Breast epithelium (tissue), 4 donors: ENCODE measurements around the gene FNDC3A. TPM values are rescaled to one million over a fixed set of nuclear protein-coding genes. Genes with fewer than 3 reads are reported as not detected.

Source experiments
- DNase-seq, 2 donors: peaks; one replicate each; pipeline ENCODE4 v3.0.0-alpha.2; 2019; ENCODE audit warnings: low spot score in 2 of 2
- H3K27ac ChIP-seq, 2 donors: fragments of 200-600 bp; sonication (generic) in 1 of 2; one replicate each; pipeline ENCODE4 v1.5.1; 2016 to 2019; ENCODE audit warnings: mild to moderate bottlenecking in 1 of 2
- H3K27me3 ChIP-seq, 2 donors: fragments of 200-600 bp; sonication (generic) in 1 of 2; one replicate each; pipeline versions ENCODE4 v1.5.1 to v1.6.0; 2017 to 2019; ENCODE audit warnings: control low read depth in 1 of 2, mild to moderate bottlenecking in 1 of 2
- H3K36me3 ChIP-seq: fragments of 200-600 bp; one replicate; pipeline ENCODE4 v1.5.1; 2019
- H3K4me1 ChIP-seq, 2 donors: fragments of 200-600 bp; sonication (generic); one replicate each; pipeline ENCODE4 v1.5.1; 2016 to 2019; ENCODE audit warnings: control low read depth in 1 of 2
- H3K4me3 ChIP-seq, 3 donors: fragments of 200-600 bp; sonication (generic); 1 replicate in 2 of 3; 2 replicates in 1 of 3; pipeline ENCODE4 v1.5.1; 2016 to 2019; ENCODE audit warnings: mild to moderate bottlenecking in 3 of 3, moderate library complexity in 2 of 3
- H3K9me3 ChIP-seq, 2 donors: fragments of 200-600 bp; sonication (generic) in 1 of 2; one replicate each; pipeline ENCODE4 v1.5.1; 2016 to 2019; ENCODE audit warnings: control low read depth in 1 of 2
- CTCF ChIP-seq, 3 donors: fragments of 450-650 bp; IDR thresholded peaks; one replicate each; pipeline ENCODE4 v1.5.1; 2016 to 2017; ENCODE audit warnings: antibody characterized with exemption in 3 of 3, mild to moderate bottlenecking in 3 of 3, moderate library complexity in 3 of 3
- POLR2A ChIP-seq: fragments of 450-650 bp; IDR thresholded peaks from one replicate; pipeline ENCODE4 v1.6.1; 2016; ENCODE audit warnings: antibody characterized with exemption, mild to moderate bottlenecking, moderate library complexity
- POLR2AphosphoS5 ChIP-seq, 3 donors: sonication (generic); formaldehyde crosslinking; IDR thresholded peaks; one replicate each; pipeline ENCODE4 v1.6.1; 2017; ENCODE audit warnings: antibody characterized with exemption in 3 of 3
- intact Hi-C: fragments of 100-400 bp; cut with DNase I; formaldehyde crosslinking; loops from one replicate; pipeline ENCODE4 v1.15.1; 2023; ENCODE audit warnings: low total_unique reads
- total RNA-seq, 3 donors: library from RNA; depleted of rRNA; stranded (reverse); fragments of >200 nt; gene quantifications; one replicate each; pipeline ENCODE4 v1.1.0, GENCODE V29; 2016

Gene FNDC3A
- total RNA-seq, 3 donors from 2014 or later, result 45.3 to 85.8 (median 57.7) TPM

GRCh38 chr13:48939728-48940127 lies 36.0 kb upstream of the FNDC3A start:
- Histone ChIP-seq H3K27ac (no peak overlapping the region), H3K36me3 (no peaks in the 10 kb centered on the region), H3K4me3 (no peak overlapping the region), H3K9me3 (no peaks in the 10 kb centered on the region), H3K4me1 (no peaks in the 10 kb centered on the region), H3K27me3 (no peaks in the 10 kb centered on the region)
- no peak for TF ChIP-seq POLR2AphosphoS5 (IDR thresholded peaks at IDR 0.05)
- no peak for TF ChIP-seq CTCF (IDR thresholded peaks at IDR 0.05)
- TF ChIP-seq POLR2A, result no peak
- intact Hi-C loops, result no loop called here
- no peak for DNase-seq

DNA sequence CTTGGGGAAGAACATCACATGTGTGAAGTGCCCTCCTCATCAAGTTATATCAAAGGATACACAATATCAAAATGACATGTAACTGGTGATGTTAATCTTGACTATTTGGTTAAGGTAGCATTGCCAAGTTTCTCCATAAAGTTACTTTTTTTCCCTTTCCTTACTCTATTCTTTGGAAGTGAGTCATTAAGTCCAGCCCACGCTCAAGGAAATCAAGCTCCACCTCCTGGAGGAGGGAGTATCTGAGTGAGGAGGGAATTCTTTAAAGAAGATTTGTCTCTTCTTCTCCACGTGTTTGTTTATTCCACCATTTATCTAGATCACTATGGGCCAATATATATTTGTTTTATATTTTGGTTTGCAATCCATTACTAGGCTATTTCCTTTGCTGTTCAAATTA lies 33.6 kb upstream of the FNDC3A start:
- DNase-seq, result no peak
- Histone ChIP-seq H3K4me3 (no peak overlapping the region), H3K27me3 (no peaks in the 10 kb centered on the region), H3K27ac (no peak overlapping the region), H3K9me3 (no peaks in the 10 kb centered on the region), H3K36me3 (no peaks in the 10 kb centered on the region), H3K4me1 (no peaks in the 10 kb centered on the region)
- intact Hi-C loops, result no loop called here
- TF ChIP-seq CTCF (IDR thresholded peaks at IDR 0.05) (no peak), POLR2AphosphoS5 (IDR thresholded peaks at IDR 0.05) (no peak), POLR2A (no peak)

- H3K4me3 ChIP-seq, result no peak overlapping the region
- no peak for TF ChIP-seq POLR2A
- H3K9me3 ChIP-seq, result no peaks in the 10 kb centered on the region
- no peak for DNase-seq
- H3K4me1 ChIP-seq, result no peaks in the 10 kb centered on the region
- H3K27ac ChIP-seq, result no peak overlapping the region
- intact Hi-C loops, result no loop called here
- H3K27me3 ChIP-seq, result no peaks in the 10 kb centered on the region
- H3K36me3 ChIP-seq, result no peaks in the 10 kb centered on the region
These were observed 31.5 kb upstream of the FNDC3A start for GRCh38 chr13:48944221-48944620.

- Histone ChIP-seq H3K9me3 (no peaks in the 10 kb centered on the region), H3K27ac (no peak overlapping the region), H3K4me3 (no peak overlapping the region), H3K27me3 (no peaks in the 10 kb centered on the region), H3K36me3 (no peaks in the 10 kb centered on the region), H3K4me1 (no peaks in the 10 kb centered on the region)
- intact Hi-C loops, result no loop called here
- no peak for DNase-seq
- TF ChIP-seq POLR2A, result no peak
These were observed 30.1 kb upstream of the FNDC3A start for GRCh38 chr13:48945626-48946025.

- H3K9me3 ChIP-seq, result no peaks in the 10 kb centered on the region
These were observed 29.5 kb upstream of the FNDC3A start for GRCh38 chr13:48946163-48946562.

More at GRCh38 chr13:48946163-48946562, 29.5 kb upstream of the FNDC3A start:
- Histone ChIP-seq H3K4me1 (no peaks in the 10 kb centered on the region), H3K27me3 (no peaks in the 10 kb centered on the region), H3K4me3 (no peak overlapping the region), H3K27ac (no peak overlapping the region), H3K36me3 (no peaks in the 10 kb centered on the region)
- DNase-seq, result no peak
- intact Hi-C loops, result no loop called here
- TF ChIP-seq CTCF (IDR thresholded peaks at IDR 0.05), result no peak
- TF ChIP-seq POLR2AphosphoS5 (IDR thresholded peaks at IDR 0.05), result no peak
- TF ChIP-seq POLR2A, result no peak
